ENCODE measurements around the gene YLPM1. TPM values are rescaled to one million over a fixed set of nuclear protein-coding genes. Genes with fewer than 3 reads are reported as not detected.

YLPM1 gene
- polyA plus RNA-seq, 1 of the 3 experiments (the other 2 are of a cell fraction) = 14.0 TPM

GRCh38 chr14:74852922-74853530, 89.9 kb downstream of the YLPM1 start (continued):
- no peak for TF ChIP-seq MEF2A (IDR thresholded peaks at IDR 0.05; ENCODE audit: borderline replicate concordance, low read depth)
- TF ChIP-seq TEAD4 (IDR thresholded peaks at IDR 0.05; ENCODE audit: borderline replicate concordance, insufficient read depth) = no peak
- peak; percentile 16; the same call in 1 of the 2 replicates for TF ChIP-seq RXRA (IDR thresholded peaks at IDR 0.05; ENCODE audit: borderline replicate concordance, low read depth)
- TF ChIP-seq NRF1 (IDR thresholded peaks at IDR 0.05; ENCODE audit: low read depth, low read length) = no peak
- no peak for TF ChIP-seq GABPA (IDR thresholded peaks at IDR 0.05; ENCODE audit: low read depth)
- peak; percentile 61 for TF ChIP-seq ELF1 (IDR thresholded peaks at IDR 0.05)
- TF ChIP-seq PBX3 (IDR thresholded peaks at IDR 0.05) = no peak
- TF ChIP-seq POLR2AphosphoS5 (IDR thresholded peaks at IDR 0.05; ENCODE audit: low read depth, low read length) = peak; percentile 60; the same call in 1 of the 2 replicates
- TF ChIP-seq MAX (IDR thresholded peaks at IDR 0.05; ENCODE audit: low read depth) = no peak
- TF ChIP-seq MXI1 (IDR thresholded peaks at IDR 0.05; ENCODE audit: low read depth, low read length) = no peak
- TF ChIP-seq TCF12 (IDR thresholded peaks at IDR 0.05) = peak; percentile 91

GRCh38 chr14:74853581-74853980, 90.5 kb downstream of the YLPM1 start:
- no peaks in the 10 kb centered on the region for H3K9me3 ChIP-seq
- WGBS (ENCODE audit: low lambda C conversion rate) = 84% methylated on average over 4 of the region's 4 CpGs
- CTCF ChIA-PET = interaction anchor here (1.0 to 20.8 kb wide), 5 partner anchors 8 to 93 kb away, joined by 3 to 537 read pairs (median 13); no protein-coding TSS in a partner anchor

More at GRCh38 chr14:74853581-74853980, 90.5 kb downstream of the YLPM1 start:
- Histone ChIP-seq H3F3A (replicated peaks; ENCODE audit: insufficient read depth) (peaks cover 3% of the 10 kb centered on the region), H3K4me1 (ENCODE audit: control insufficient read depth in 1 of 2, insufficient read depth in 2 of 2, low read depth in 1 of 2, low read length in 1 of 2) (peaks cover 0 to 29% of the 10 kb centered on the region in 2 experiments; a peak in 2 of 4 replicates), H2AFZ (ENCODE audit: low read depth) (no peak overlapping the region), H4K20me1 (ENCODE audit: insufficient read depth) (no peaks in the 10 kb centered on the region), H3K4me3 (ENCODE audit: low read depth in 2 of 2, low read length in 1 of 2) (no peak overlapping the region), H3K79me2 (ENCODE audit: insufficient read depth) (no peaks in the 10 kb centered on the region), H3K27ac (ENCODE audit: low read depth in 2 of 2, low read length in 1 of 2) (peak overlapping the region; percentile 69 to 90; a peak in 3 of 4 replicates), H3K9me2 (no peaks in the 10 kb centered on the region), H3K4me2 (peak overlapping the region; percentile 42; the same call in 1 of the 2 replicates), H3K9ac (no peak overlapping the region), H3K36me3 (replicated peaks in 1 of 2; ENCODE audit: control insufficient read depth in 1 of 2, insufficient read depth in 2 of 2, low read length in 1 of 2) (no peaks in the 10 kb centered on the region), H3K27me3 (ENCODE audit: insufficient read depth) (no peaks in the 10 kb centered on the region)
- no peak for TF ChIP-seq REST (IDR thresholded peaks at IDR 0.05; ENCODE audit: low read depth, low read length)
- no peak for TF ChIP-seq CHD2 (IDR thresholded peaks at IDR 0.05; ENCODE audit: low read length, partially characterized antibody)
- TF ChIP-seq FOXJ3 (CRISPR knock-in tag; IDR thresholded peaks at IDR 0.05) = no peak
- no peak for TF ChIP-seq USF1 (IDR thresholded peaks at IDR 0.05; ENCODE audit: borderline replicate concordance, low read depth)
- TF ChIP-seq RAD21 (IDR thresholded peaks at IDR 0.05; ENCODE audit: low read length) = no peak
- TF ChIP-seq FOSL2 (IDR thresholded peaks at IDR 0.05; ENCODE audit: borderline replicate concordance, low read depth) = no peak
- TF ChIP-seq USF2 (IDR thresholded peaks at IDR 0.05; ENCODE audit: borderline replicate concordance, low read depth, low read length) = no peak
- no peak for TF ChIP-seq MAX (IDR thresholded peaks at IDR 0.05; ENCODE audit: low read depth)
- no peak for DNase-seq
- POLR2A ChIA-PET = no interaction called here
